CD4-positive, CD25-positive, alpha-beta regulatory T cell (primary cell): ENCODE measurements around the gene ARHGAP6. TPM values are rescaled to one million over a fixed set of nuclear protein-coding genes. Genes with fewer than 3 reads are reported as not detected.

Experiments used
- ATAC-seq, 2 donors: fragments of 150-1000 bp; cut with Tn5 transposase; one replicate each; pipeline ENCODE4 v1.10.0; 2021; ENCODE audit warnings: low read depth in 2 of 2, moderate number of reproducible peaks in 2 of 2, moderate library complexity in 1 of 2
- DNase-seq, 3 donors: peaks; one replicate each; pipeline versions ENCODE4 v3.0.0 to v3.0.0-alpha.2; 2012 to 2022; ENCODE audit warnings: mixed read lengths in 1 of 3
- H3K27ac ChIP-seq: one replicate; pipeline ENCODE4 v1.7.0; 2013; ENCODE audit warnings: mild to moderate bottlenecking, low read length; ENCODE audit not compliant: insufficient read depth, poor library complexity, severe bottlenecking
- H3K27me3 ChIP-seq: one replicate; pipeline ENCODE4 v1.7.0; 2013; ENCODE audit warnings: low read length; ENCODE audit not compliant: control insufficient read depth, insufficient read depth
- H3K36me3 ChIP-seq: one replicate; pipeline ENCODE4 v1.7.0; 2013; ENCODE audit warnings: mild to moderate bottlenecking, low read length, moderate library complexity; ENCODE audit not compliant: control insufficient read depth, insufficient read depth
- H3K4me1 ChIP-seq: 2 replicates; pipeline ENCODE4 v1.7.0; 2013; ENCODE audit warnings: mild to moderate bottlenecking, low read length; ENCODE audit not compliant: insufficient read depth, control insufficient read depth, poor library complexity, severe bottlenecking
- H3K4me3 ChIP-seq: one replicate; pipeline ENCODE4 v1.7.0; 2013; ENCODE audit warnings: low read depth, mild to moderate bottlenecking, low read length, moderate library complexity
- H3K9me3 ChIP-seq, 2 experiments: 1 replicate in 1 of 2; 2 replicates in 1 of 2; pipeline ENCODE4 v1.7.0; 2013; ENCODE audit warnings: low read length in 2 of 2, mild to moderate bottlenecking in 1 of 2, moderate library complexity in 1 of 2; ENCODE audit not compliant: control insufficient read depth in 2 of 2
- H3K27ac Mint-ChIP-seq, 3 donors: one replicate each; pipeline ENCODE4 v1.8.0; 2020 to 2022; ENCODE audit warnings: mild to moderate bottlenecking in 3 of 3, mixed read lengths in 3 of 3, moderate library complexity in 2 of 3
- H3K27me3 Mint-ChIP-seq: one replicate; pipeline ENCODE4 v1.8.0; 2022; ENCODE audit warnings: mild to moderate bottlenecking, mixed read lengths
- H3K36me3 Mint-ChIP-seq: one replicate; pipeline ENCODE4 v1.8.0; 2020; ENCODE audit warnings: mixed read lengths
- H3K4me1 Mint-ChIP-seq, 4 donors: one replicate each; pipeline ENCODE4 v1.8.0; 2020 to 2022; ENCODE audit warnings: mixed read lengths in 4 of 4, mild to moderate bottlenecking in 1 of 4
- H3K4me3 Mint-ChIP-seq, 4 donors: one replicate each; pipeline ENCODE4 v1.8.0; 2020 to 2022; ENCODE audit warnings: mild to moderate bottlenecking in 4 of 4, mixed read lengths in 4 of 4, moderate library complexity in 3 of 4
- H3K9me3 Mint-ChIP-seq, 7 donors: one replicate each; pipeline ENCODE4 v1.8.0; 2020 to 2022; ENCODE audit warnings: mixed read lengths in 7 of 7, mild to moderate bottlenecking in 3 of 7, moderate library complexity in 2 of 7
- polyA plus RNA-seq, 4 donors: library from polyadenylated mRNA; unstranded; fragments of 300-500 nt; fragmentation: Illumina TruSeq; gene quantifications; one replicate each; pipeline ENCODE4 v1.2.3, GENCODE V29; 2021
- total RNA-seq: library from RNA; stranded (reverse); gene quantifications from one replicate; pipeline ENCODE4 v1.2.3, GENCODE V29; 2022

ARHGAP6 gene
- total and polyA plus RNA-seq, 5 donors from 2014 or later, result 1.8 TPM; not detected in 4

DNA sequence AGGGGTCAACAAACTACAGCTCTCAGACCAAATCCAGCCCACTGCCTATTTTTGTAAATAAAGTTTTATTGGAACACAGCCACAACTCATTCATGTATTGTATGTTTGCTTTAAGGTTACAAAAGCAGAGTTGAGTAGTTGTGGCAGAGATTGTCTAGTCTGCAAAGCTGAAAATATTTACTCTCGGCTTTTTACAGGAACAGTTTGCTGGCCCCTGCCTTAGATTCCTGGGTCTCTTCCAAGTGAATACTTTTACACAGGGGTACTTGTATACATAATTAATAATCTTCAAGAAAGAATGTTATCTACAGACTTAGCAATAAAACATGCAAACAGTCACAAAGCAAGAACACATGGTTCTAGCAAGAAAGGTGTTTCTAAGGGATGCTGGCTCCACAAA is 218.3 kb downstream of the ARHGAP6 start:
- no peaks in the 10 kb centered on the region for H3K27me3 Mint-ChIP-seq
- ATAC-seq (no peak), DNase-seq (no peak)
- H3K27ac Mint-ChIP-seq, result no peak overlapping the region
- no peak overlapping the region for H3K4me3 ChIP-seq
- H3K9me3 ChIP-seq, result no peaks in the 10 kb centered on the region
- H3K36me3 ChIP-seq, result no peaks in the 10 kb centered on the region
- no peaks in the 10 kb centered on the region for H3K27me3 ChIP-seq
- no peaks in the 10 kb centered on the region for H3K4me1 ChIP-seq
- no peak overlapping the region for H3K27ac ChIP-seq
- no peaks in the 10 kb centered on the region for H3K36me3 Mint-ChIP-seq
- H3K4me3 Mint-ChIP-seq, result no peak overlapping the region
- H3K9me3 Mint-ChIP-seq, result peaks cover 0 to 1% (median 0%) of the 10 kb centered on the region in 7 donors
- H3K4me1 Mint-ChIP-seq, result no peaks in the 10 kb centered on the region

DNA sequence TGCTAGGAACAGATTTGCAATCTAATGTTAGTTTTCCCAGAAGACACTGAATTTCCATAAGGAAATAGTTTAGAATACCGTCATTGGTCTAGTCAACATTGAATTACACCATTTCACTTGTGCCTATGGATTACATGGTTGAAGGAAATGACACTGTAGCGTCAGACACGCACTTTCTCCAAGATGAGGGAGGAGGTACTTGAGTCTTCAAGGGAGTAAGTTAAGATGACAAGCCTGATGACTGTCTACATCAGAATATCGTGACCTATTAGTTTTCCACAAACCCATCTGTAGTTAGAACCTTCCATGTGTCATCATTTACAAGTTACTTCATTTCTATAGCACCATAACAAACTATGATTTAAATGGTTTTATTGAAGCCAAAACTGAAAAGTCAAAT is 218.8 kb downstream of the ARHGAP6 start:
- Histone ChIP-seq H3K4me1 (no peaks in the 10 kb centered on the region), H3K27ac (no peak overlapping the region), H3K4me3 (no peak overlapping the region), H3K36me3 (no peaks in the 10 kb centered on the region), H3K9me3 (no peaks in the 10 kb centered on the region), H3K27me3 (no peaks in the 10 kb centered on the region)
- no peak overlapping the region for H3K27ac Mint-ChIP-seq
- peaks cover 0 to 1% (median 0%) of the 10 kb centered on the region in 7 donors for H3K9me3 Mint-ChIP-seq
- ATAC-seq (no peak), DNase-seq (no peak)
- no peaks in the 10 kb centered on the region for H3K27me3 Mint-ChIP-seq
- no peaks in the 10 kb centered on the region for H3K36me3 Mint-ChIP-seq
- no peaks in the 10 kb centered on the region for H3K4me1 Mint-ChIP-seq
- H3K4me3 Mint-ChIP-seq, result no peak overlapping the region

DNA sequence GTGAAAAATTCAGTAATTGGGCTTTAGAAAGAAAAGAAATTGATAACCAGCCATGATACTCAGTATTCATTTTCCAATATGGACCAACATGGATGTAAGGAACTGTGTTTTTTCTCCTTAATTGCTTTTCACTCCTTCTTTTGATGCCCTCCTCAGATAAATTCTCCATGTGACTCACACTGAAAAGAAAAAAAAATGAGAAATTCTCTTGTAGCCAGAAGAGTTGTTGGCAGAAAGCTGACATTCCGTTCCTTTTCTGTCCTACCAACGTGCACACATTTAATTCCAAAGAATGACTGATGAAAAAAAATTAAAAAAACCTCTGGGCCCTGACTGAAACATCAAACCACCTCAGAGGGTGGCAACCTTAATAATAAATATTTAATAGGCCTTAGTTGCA is 219.4 kb downstream of the ARHGAP6 start:
- Histone ChIP-seq H3K27me3 (no peaks in the 10 kb centered on the region), H3K9me3 (no peaks in the 10 kb centered on the region), H3K27ac (no peak overlapping the region), H3K4me1 (no peaks in the 10 kb centered on the region), H3K36me3 (no peaks in the 10 kb centered on the region), H3K4me3 (no peak overlapping the region)
- Mint-ChIP-seq H3K4me3 (no peak overlapping the region), H3K9me3 (peaks cover 0 to 1% (median 0%) of the 10 kb centered on the region in 7 donors), H3K4me1 (no peaks in the 10 kb centered on the region), H3K27ac (no peak overlapping the region), H3K27me3 (no peaks in the 10 kb centered on the region), H3K36me3 (no peaks in the 10 kb centered on the region)
- DNase-seq, result no peak
- no peak for ATAC-seq

DNA sequence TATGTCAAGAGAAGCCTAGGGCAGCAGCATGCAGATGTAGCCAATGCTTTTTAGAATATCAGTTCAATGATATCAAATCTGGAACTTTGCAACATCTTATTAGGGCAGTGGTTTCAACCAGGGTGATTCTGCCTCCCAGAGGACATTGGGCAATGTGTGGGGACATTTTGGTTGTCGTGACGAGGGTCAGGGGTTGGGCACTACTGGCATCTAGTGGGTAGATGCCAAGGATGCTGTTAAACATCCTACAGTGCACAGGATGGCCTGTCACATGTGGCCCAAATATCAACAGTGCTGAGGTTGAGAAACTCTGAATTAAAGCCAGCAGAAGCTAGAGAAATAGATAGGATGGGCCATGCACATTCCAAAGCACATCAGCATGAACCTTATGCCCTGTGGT is 220.2 kb downstream of the ARHGAP6 start:
- Histone ChIP-seq H3K27ac (no peak overlapping the region), H3K27me3 (no peaks in the 10 kb centered on the region), H3K9me3 (no peaks in the 10 kb centered on the region), H3K4me3 (no peak overlapping the region), H3K4me1 (no peaks in the 10 kb centered on the region), H3K36me3 (no peaks in the 10 kb centered on the region)
- Mint-ChIP-seq H3K4me3 (no peak overlapping the region), H3K27ac (no peak overlapping the region), H3K9me3 (peaks cover 0 to 1% (median 0%) of the 10 kb centered on the region in 7 donors), H3K27me3 (peaks cover 1% of the 10 kb centered on the region), H3K4me1 (no peaks in the 10 kb centered on the region), H3K36me3 (no peaks in the 10 kb centered on the region)
- no peak for ATAC-seq
- no peak for DNase-seq

DNA sequence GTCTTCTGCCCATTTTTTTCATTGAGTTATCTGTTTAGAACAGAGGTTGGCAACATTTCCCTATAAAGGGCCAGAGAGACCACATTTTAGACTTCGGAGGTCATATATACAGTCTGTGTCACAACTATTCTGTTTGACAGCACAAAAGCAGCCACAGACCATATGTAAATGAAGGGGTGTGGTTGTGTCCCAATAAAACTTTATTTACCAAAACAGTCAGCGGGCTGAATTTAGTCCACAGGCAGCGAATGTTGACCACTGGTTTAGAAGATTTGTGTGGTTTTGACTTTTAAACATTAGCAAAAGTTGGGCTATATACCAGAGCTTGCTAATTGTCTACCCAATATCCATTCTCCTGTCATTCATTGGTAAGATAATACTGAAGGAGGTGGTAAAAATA is 221.7 kb downstream of the ARHGAP6 start:
- no peak overlapping the region for H3K27ac Mint-ChIP-seq
- no peak overlapping the region for H3K4me3 Mint-ChIP-seq
- no peaks in the 10 kb centered on the region for H3K36me3 Mint-ChIP-seq
- no peaks in the 10 kb centered on the region for H3K36me3 ChIP-seq
- H3K9me3 Mint-ChIP-seq, result peaks cover 0 to 1% (median 0%) of the 10 kb centered on the region in 7 donors
- no peak overlapping the region for H3K27ac ChIP-seq
- H3K4me1 Mint-ChIP-seq, result no peaks in the 10 kb centered on the region
- H3K4me1 ChIP-seq, result no peaks in the 10 kb centered on the region
- H3K4me3 ChIP-seq, result no peak overlapping the region
- DNase-seq (no peak), ATAC-seq (no peak)
- no peaks in the 10 kb centered on the region for H3K27me3 ChIP-seq
- H3K27me3 Mint-ChIP-seq, result peaks cover 6% of the 10 kb centered on the region
- H3K9me3 ChIP-seq, result no peaks in the 10 kb centered on the region

DNA sequence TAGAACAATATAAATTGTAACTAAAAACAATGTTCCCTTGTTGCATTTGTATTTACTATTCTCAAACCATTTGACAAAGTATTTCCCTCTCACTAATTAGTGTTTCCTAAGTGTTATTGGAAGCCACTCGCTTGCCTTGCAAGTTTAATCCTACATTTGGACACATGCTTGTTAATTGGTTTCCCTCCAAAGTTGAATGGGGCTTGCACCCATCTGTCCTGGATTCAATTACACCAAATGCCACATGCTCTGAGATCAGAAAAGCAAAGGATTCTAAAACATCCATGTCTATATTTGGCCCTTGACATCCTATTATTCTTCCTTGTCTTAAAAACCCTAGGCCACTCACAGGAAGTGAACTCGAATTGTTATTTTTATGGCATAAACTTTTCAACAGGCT is 225.9 kb downstream of the ARHGAP6 start:
- no peak for ATAC-seq
- H3K27ac ChIP-seq, result no peak overlapping the region

DNA sequence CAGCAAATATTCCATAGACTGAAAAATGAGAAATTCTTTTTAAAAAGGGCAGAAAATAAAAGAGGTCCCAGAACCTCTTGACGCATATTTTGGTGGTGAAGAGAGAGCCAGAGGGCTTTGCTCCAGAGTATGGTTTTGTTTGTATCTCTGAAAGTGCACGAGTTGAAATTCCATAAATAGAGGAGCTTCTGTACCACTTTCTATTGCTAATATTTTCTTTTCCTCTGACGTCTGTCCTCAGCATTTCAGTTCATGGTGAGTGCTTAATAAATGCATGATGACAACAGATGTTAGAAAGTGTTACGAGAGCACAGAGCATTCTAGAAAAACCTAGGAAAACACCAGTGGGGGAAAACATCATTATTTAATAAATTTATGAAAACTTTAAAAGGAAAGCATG is 227.0 kb downstream of the ARHGAP6 start:
- no peak overlapping the region for H3K4me3 Mint-ChIP-seq
- Histone ChIP-seq H3K4me1 (no peaks in the 10 kb centered on the region), H3K9me3 (no peaks in the 10 kb centered on the region), H3K4me3 (no peak overlapping the region), H3K36me3 (no peaks in the 10 kb centered on the region), H3K27me3 (no peaks in the 10 kb centered on the region), H3K27ac (no peak overlapping the region)
- no peak for DNase-seq
- no peak overlapping the region for H3K27ac Mint-ChIP-seq
- H3K36me3 Mint-ChIP-seq, result no peaks in the 10 kb centered on the region
- H3K9me3 Mint-ChIP-seq, result peaks cover 0 to 1% (median 0%) of the 10 kb centered on the region in 7 donors
- ATAC-seq, result no peak
- no peaks in the 10 kb centered on the region for H3K4me1 Mint-ChIP-seq
- peaks cover 6% of the 10 kb centered on the region for H3K27me3 Mint-ChIP-seq

More for the DNA sequence above, 225.9 kb downstream of the ARHGAP6 start:
- H3K4me3 Mint-ChIP-seq, result no peak overlapping the region
- no peak overlapping the region for H3K27ac Mint-ChIP-seq
- no peaks in the 10 kb centered on the region for H3K4me1 Mint-ChIP-seq
- no peaks in the 10 kb centered on the region for H3K36me3 Mint-ChIP-seq
- peaks cover 0 to 1% (median 0%) of the 10 kb centered on the region in 7 donors for H3K9me3 Mint-ChIP-seq
- Histone ChIP-seq H3K4me1 (no peaks in the 10 kb centered on the region), H3K9me3 (no peaks in the 10 kb centered on the region), H3K36me3 (no peaks in the 10 kb centered on the region), H3K4me3 (no peak overlapping the region), H3K27me3 (no peaks in the 10 kb centered on the region)
- peaks cover 6% of the 10 kb centered on the region for H3K27me3 Mint-ChIP-seq
- DNase-seq, result no peak

DNA sequence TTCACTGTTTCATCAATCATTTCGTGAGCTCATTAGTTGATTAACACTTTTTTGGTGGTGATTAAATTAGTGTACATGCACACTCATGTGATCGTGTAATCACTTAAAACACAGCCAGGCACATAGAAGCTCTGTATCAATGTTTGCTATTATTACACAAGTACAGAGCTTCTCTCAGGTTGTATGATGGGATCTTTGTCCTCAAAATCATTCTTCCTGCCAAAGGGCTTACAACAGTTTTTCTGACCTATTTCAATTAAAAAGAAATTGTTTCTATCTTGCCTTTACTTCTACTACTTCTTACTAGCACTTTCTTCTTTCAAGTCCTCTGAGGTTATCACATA is 227.4 kb downstream of the ARHGAP6 start:
- DNase-seq (no peak), ATAC-seq (no peak)
- Histone ChIP-seq H3K9me3 (no peaks in the 10 kb centered on the region), H3K27me3 (no peaks in the 10 kb centered on the region), H3K36me3 (no peaks in the 10 kb centered on the region), H3K4me1 (no peaks in the 10 kb centered on the region), H3K27ac (no peak overlapping the region), H3K4me3 (no peak overlapping the region)
- no peaks in the 10 kb centered on the region for H3K36me3 Mint-ChIP-seq
- H3K4me3 Mint-ChIP-seq, result no peak overlapping the region
- H3K27me3 Mint-ChIP-seq, result peaks cover 6% of the 10 kb centered on the region
- H3K4me1 Mint-ChIP-seq, result no peaks in the 10 kb centered on the region
- peaks cover 0 to 1% (median 0%) of the 10 kb centered on the region in 7 donors for H3K9me3 Mint-ChIP-seq
- H3K27ac Mint-ChIP-seq, result no peak overlapping the region
